Pericardium fibroblast (primary cell): Measurements from ENCODE around the gene TMEM186. TPM values are rescaled to one million over a fixed set of nuclear protein-coding genes. Genes with fewer than 3 reads are reported as not detected.

Experiments used
- total RNA-seq: library from RNA; depleted of rRNA; stranded (reverse); fragments of >200 nt; gene quantifications from 2 replicates; pipeline ENCODE4 v1.2.3, GENCODE V29; 2015

TMEM186 gene
- total RNA-seq: 5.3 and 6.0 TPM in 2 replicates

GRCh38 chr16:8797364-8798173 lies at the start of gene TMEM186, which contains the start of gene PMM2:
TSS of gene TMEM186 (minus strand) at chr16:8797639. CDS start at chr16:8797614, 25 bp downstream.
TSS of gene PMM2 (plus strand) at chr16:8797839. CDS start at chr16:8797883, 44 bp downstream.

Other genes starting within 250 kb of the TMEM186 start
- not detected in 2 replicates for gene TMEM114, start 207.1 kb downstream of the TMEM186 start, total RNA-seq
- gene METTL22, start 175.9 kb downstream of the TMEM186 start, total RNA-seq: 17.5 and 54.6 TPM in 2 replicates
- 7.2 and 7.8 TPM in 2 replicates for gene ABAT, start 123.0 kb downstream of the TMEM186 start, total RNA-seq
- gene PMM2, start 200 bp upstream of the TMEM186 start, total RNA-seq: 30.0 and 38.1 TPM in 2 replicates
- gene CARHSP1, start 71.4 kb upstream of the TMEM186 start, total RNA-seq: 148 and 204 TPM in 2 replicates
- not detected in 2 replicates for gene LITAFD, start 84.7 kb upstream of the TMEM186 start, total RNA-seq
- 44.7 and 57.3 TPM in 2 replicates for gene USP7, start 166.3 kb upstream of the TMEM186 start, total RNA-seq